Pancreas (tissue), 10 donors: ENCODE results near the gene TRH. TPM values are rescaled to one million over a fixed set of nuclear protein-coding genes. Genes with fewer than 3 reads are reported as not detected.

Experiments used
- ATAC-seq, 4 donors: fragments of 200-7000 bp; cut with Tn5 transposase; one replicate each; pipeline versions ENCODE4 v1.8.0 to v1.9.1; 2020; ENCODE audit warnings: mild to moderate bottlenecking in 4 of 4, moderate library complexity in 4 of 4
- DNase-seq, 6 donors: peaks; one replicate each; pipeline ENCODE4 v3.0.0-alpha.2; 2020
- FAIRE-seq: peaks from 2 replicates; lab custom pipeline; 2012; peaks lifted over from hg19 to GRCh38; lab: Jason Lieb, UNC
- H3K27ac ChIP-seq, 4 donors: fragments of 200-600 bp; sonication (generic); 1 replicate in 3 of 4; 2 replicates in 1 of 4; pipeline versions ENCODE4 v1.5.0 to v1.8.0; 2020
- H3K27me3 ChIP-seq, 4 donors: fragments of 200-600 bp; one replicate each; pipeline ENCODE4 v1.8.0; 2021
- H3K36me3 ChIP-seq, 3 donors: fragments of 200-600 bp; sonication (generic) in 1 of 3; one replicate each; pipeline versions ENCODE4 v1.5.0 to v1.8.0; 2020 to 2021
- H3K4me1 ChIP-seq, 3 donors: fragments of 200-600 bp; one replicate each; pipeline ENCODE4 v1.8.0; 2021
- H3K4me3 ChIP-seq, 4 donors: fragments of 200-600 bp; sonication (generic) in 2 of 4; one replicate each; pipeline versions ENCODE4 v1.5.0 to v1.8.0; 2020 to 2021
- H3K9me3 ChIP-seq, 4 donors: fragments of 200-600 bp; one replicate each; pipeline ENCODE4 v1.8.0; 2021
- CTCF ChIP-seq, 4 donors: fragments of 200-600 bp; sonication (generic) in 3 of 4; IDR thresholded peaks; one replicate each; pipeline versions ENCODE4 v1.5.0 to v1.8.0; 2021; ENCODE audit warnings: antibody characterized with exemption in 4 of 4
- WGBS, 2 donors: extraction: QIAGEN DNeasy Blood & Tissue Kit; methylation state at CpG; one replicate each; pipeline ENCODE4 v1.1.7; 2013; 5-methylcytosine and 5-hydroxymethylcytosine counted together
- intact Hi-C, 3 donors: fragments of 100-400 bp; cut with DNase I; formaldehyde crosslinking; loops; one replicate each; pipeline versions ENCODE4 v1.11.1 to v1.14.2; 2022
- polyA plus RNA-seq, 2 donors: library from polyadenylated mRNA; stranded (reverse); fragments of 200-250 nt; gene quantifications; one replicate each; pipeline ENCODE4 v1.2.3, GENCODE V29; 2013
- total RNA-seq, 6 donors: library from RNA; stranded (reverse); fragmentation: NEBNext Ultra II Directional in 4 of 6; extraction: Animal tissue kit (Norgen Biotek cat#: 25700) in 4 of 6; gene quantifications; one replicate each; pipeline versions ENCODE4 v1.2.1 to v1.2.4, GENCODE V29; 2021 to 2023
- donor health status: healthy with polysubstance abuse.
- donor health status: DM: no; HTN: no; CAD: no; lungs with moderate emphysema.
- donor health status: DM: no; HTN: no; CAD: no.
- donor health status: control.
- donor health status: control.
- donor health status: Bipolar disorder and iron deficiency.
- donor health status: DM: yes; HTN: yes; CAD: no.
- donor health status: DM: no; HTN: no; CAD: no.
- donor health status: DM: no; HTN: no; CAD: no.
- donor health status: DM: yes; HTN: yes; CAD: no.

Gene TRH
- total and polyA plus RNA-seq, 8 donors, result not detected

- H3K4me3 ChIP-seq, result peak overlapping the region in 2 of 4 donors; percentile 17 to 21
- no peaks in the 10 kb centered on the region for H3K27me3 ChIP-seq
- DNase-seq (peak in 3 of 6 donors; percentile 22 to 28 (median 26)), FAIRE-seq (no peak), ATAC-seq (peak; percentile 66 to 81 (median 76))
- H3K9me3 ChIP-seq, result no peaks in the 10 kb centered on the region
- H3K4me1 ChIP-seq, result no peaks in the 10 kb centered on the region
- 29 to 46% methylated on average over 6 of the region's 6 CpGs for WGBS, 2 donors
- no peaks in the 10 kb centered on the region for H3K36me3 ChIP-seq
- TF ChIP-seq CTCF (IDR thresholded peaks at IDR 0.05), result no peak
- intact Hi-C loops, result loop anchor here in 2 of 3 donors (10.0 kb wide), 1 partner anchor 302 kb away; no protein-coding TSS in a partner anchor
- H3K27ac ChIP-seq, result peak overlapping the region in 2 of 4 donors; percentile 30
These were observed 37.8 kb upstream of the TRH start for GRCh38 chr3:129936757-129937156.

- TF ChIP-seq CTCF (IDR thresholded peaks at IDR 0.05), result no peak
- ATAC-seq, result no peak
- no peaks in the 10 kb centered on the region for H3K36me3 ChIP-seq
- no peak overlapping the region for H3K4me3 ChIP-seq
- no peaks in the 10 kb centered on the region for H3K4me1 ChIP-seq
- no peaks in the 10 kb centered on the region for H3K27me3 ChIP-seq
- no peaks in the 10 kb centered on the region for H3K9me3 ChIP-seq
- FAIRE-seq, result no peak
- no peak overlapping the region for H3K27ac ChIP-seq
- 86 to 93% methylated on average over 9 of the region's 9 CpGs for WGBS, 2 donors
- DNase-seq, result no peak
- intact Hi-C loops, result loop anchor here in 2 of 3 donors (10.0 kb wide), 1 partner anchor 303 kb away; no protein-coding TSS in a partner anchor
These were observed 36.8 kb upstream of the TRH start for GRCh38 chr3:129937717-129938116.

GRCh38 chr3:129938140-129938930 lies 36.2 kb upstream of the TRH start:
- no peaks in the 10 kb centered on the region for H3K9me3 ChIP-seq
- H3K27me3 ChIP-seq, result no peaks in the 10 kb centered on the region
- H3K27ac ChIP-seq, result no peak overlapping the region
- no peak overlapping the region for H3K4me3 ChIP-seq
- 70 to 77% methylated on average over 8 of the region's 8 CpGs for WGBS, 2 donors
- FAIRE-seq (no peak), ATAC-seq (no peak), DNase-seq (peak in 1 of 6 donors; percentile 23)
- no peaks in the 10 kb centered on the region for H3K36me3 ChIP-seq
- intact Hi-C loops, result loop anchor here in 2 of 3 donors (10.0 kb wide), 1 partner anchor 304 kb away; no protein-coding TSS in a partner anchor
- H3K4me1 ChIP-seq, result no peaks in the 10 kb centered on the region
- TF ChIP-seq CTCF (IDR thresholded peaks at IDR 0.05), result no peak

- DNase-seq, result no peak
- 66 to 76% methylated on average over 3 of the region's 3 CpGs for WGBS, 2 donors
- no peaks in the 10 kb centered on the region for H3K9me3 ChIP-seq
- no peaks in the 10 kb centered on the region for H3K4me1 ChIP-seq
- no peaks in the 10 kb centered on the region for H3K27me3 ChIP-seq
- no peak overlapping the region for H3K27ac ChIP-seq
- no peaks in the 10 kb centered on the region for H3K36me3 ChIP-seq
- H3K4me3 ChIP-seq, result no peak overlapping the region
- intact Hi-C loops, result loop anchor here in 1 of 3 donors (10.0 kb wide), 2 partner anchors 155 to 305 kb away; no protein-coding TSS in a partner anchor
- ATAC-seq, result no peak
- no peak for FAIRE-seq
- TF ChIP-seq CTCF (IDR thresholded peaks at IDR 0.05), result no peak
These were observed 34.4 kb upstream of the TRH start for GRCh38 chr3:129940086-129940485.
